RWPE2 (cell line): Measurements from ENCODE around the gene MED15.

Experiments
- ATAC-seq: fragments of 200-7000 bp; cut with Tn5 transposase; 3 replicates; pipeline ENCODE4 v1.9.1; 2021; ENCODE audit warnings: low read depth
- DNase-seq: peaks from one replicate; pipeline ENCODE4 v3.0.0-alpha.2; 2020; ENCODE audit warnings: low spot score
- H3K27ac ChIP-seq: fragments of 450-650 bp; 2 replicates; pipeline ENCODE4 v1.5.1; 2017; ENCODE audit warnings: mild to moderate bottlenecking; ENCODE audit not compliant: poor library complexity, severe bottlenecking
- H3K27me3 ChIP-seq: fragments of 250-450 bp; sonication (Bioruptor Pico); 2 replicates; pipeline ENCODE4 v1.5.1; 2021; ENCODE audit warnings: mild to moderate bottlenecking, moderate library complexity; ENCODE audit not compliant: insufficient read depth, poor library complexity, severe bottlenecking
- H3K36me3 ChIP-seq: fragments of 250-450 bp; sonication (Bioruptor Pico); 2 replicates; pipeline ENCODE4 v1.5.1; 2020; ENCODE audit warnings: low read depth, mild to moderate bottlenecking, moderate library complexity
- H3K4me1 ChIP-seq: fragments of 250-450 bp; sonication (Bioruptor Pico); 2 replicates; pipeline ENCODE4 v1.5.1; 2021; ENCODE audit warnings: mild to moderate bottlenecking, moderate library complexity; ENCODE audit not compliant: insufficient read depth, poor library complexity, severe bottlenecking
- H3K4me3 ChIP-seq: fragments of 250-450 bp; sonication (Bioruptor Pico); 2 replicates; pipeline ENCODE4 v1.5.1; 2021; ENCODE audit warnings: mild to moderate bottlenecking, moderate library complexity; ENCODE audit not compliant: severe bottlenecking
- H3K9me3 ChIP-seq: fragments of 250-450 bp; sonication (Bioruptor Pico); 2 replicates; pipeline ENCODE4 v1.5.1; 2021; ENCODE audit warnings: mild to moderate bottlenecking, moderate library complexity; ENCODE audit not compliant: severe bottlenecking
- CTCF ChIP-seq: fragments of 450-650 bp; IDR thresholded peaks from one replicate; pipeline ENCODE4 v1.5.1; 2017; ENCODE audit warnings: mild to moderate bottlenecking, moderate library complexity; ENCODE audit not compliant: poor library complexity, severe bottlenecking

Gene MED15

GRCh38 chr22:20551805-20552442 is 44.5 kb downstream of the MED15 start:
- Histone ChIP-seq H3K27ac (no peak overlapping the region), H3K4me1 (no peaks in the 10 kb centered on the region), H3K27me3 (no peaks in the 10 kb centered on the region), H3K9me3 (peaks cover 4% of the 10 kb centered on the region), H3K4me3 (no peak overlapping the region), H3K36me3 (peaks cover 88% of the 10 kb centered on the region)
- ATAC-seq (no peak), DNase-seq (no peak)
- no peak for TF ChIP-seq CTCF

GRCh38 chr22:20552443-20553401 is 45.3 kb downstream of the MED15 start:
- no peak for DNase-seq
- no peak for TF ChIP-seq CTCF

GRCh38 chr22:20553947-20554741 is 46.7 kb downstream of the MED15 start:
- ATAC-seq: no peak
- Histone ChIP-seq H3K4me1 (no peaks in the 10 kb centered on the region), H3K27ac (no peak overlapping the region), H3K27me3 (no peaks in the 10 kb centered on the region), H3K9me3 (peaks cover 2% of the 10 kb centered on the region), H3K4me3 (no peak overlapping the region), H3K36me3 (peaks cover 94% of the 10 kb centered on the region)
- DNase-seq: no peak
- no peak for TF ChIP-seq CTCF

More at GRCh38 chr22:20552443-20553401, 45.3 kb downstream of the MED15 start:
- Histone ChIP-seq H3K4me1 (no peaks in the 10 kb centered on the region), H3K9me3 (peaks cover 4% of the 10 kb centered on the region), H3K4me3 (no peak overlapping the region), H3K27ac (no peak overlapping the region), H3K36me3 (peaks cover 89% of the 10 kb centered on the region), H3K27me3 (no peaks in the 10 kb centered on the region)
- ATAC-seq: no peak

- H3K4me3 ChIP-seq: no peak overlapping the region
- DNase-seq (no peak), ATAC-seq (no peak)
- H3K27me3 ChIP-seq: no peaks in the 10 kb centered on the region
- no peak overlapping the region for H3K27ac ChIP-seq
- H3K9me3 ChIP-seq: peaks cover 5% of the 10 kb centered on the region
- no peaks in the 10 kb centered on the region for H3K4me1 ChIP-seq
- H3K36me3 ChIP-seq: peaks cover 99% of the 10 kb centered on the region
- TF ChIP-seq CTCF: no peak
These were observed 47.4 kb downstream of the MED15 start for GRCh38 chr22:20554824-20555223.
